Hindlimb muscle (tissue), 1 donor: Measurements from ENCODE around the gene SIRT1. TPM values are rescaled to one million over a fixed set of nuclear protein-coding genes. Genes with fewer than 3 reads are reported as not detected.
A peak's percentile ranks its signal among the peaks of the same experiment; 100 is the strongest.
"Not testable (repeated sequence)": the region's sequence is repeated elsewhere in the genome, so short reads cannot be mapped to it uniquely, and the experiment has no call there.

Experiments
- DNase-seq: peaks from one replicate; pipeline ENCODE4 v3.0.0-alpha.2; 2013
- polyA plus RNA-seq: library from polyadenylated mRNA; unstranded; fragments of 120-200 nt; gene quantifications from one replicate; pipeline ENCODE4 v1.2.1, GENCODE V29; 2013; ENCODE audit not compliant: insufficient read length

Gene SIRT1
- polyA plus RNA-seq, 1 donor = 20.1 TPM

GRCh38 chr10:67877421-67877820 lies 7.0 kb upstream of the SIRT1 start:
- DNase-seq = not testable (repeated sequence)

- no peak for DNase-seq
These were observed 6.3 kb upstream of the SIRT1 start for GRCh38 chr10:67878133-67878532.

- DNase-seq = peak; percentile 67
These were observed 645 bp upstream of the SIRT1 start for GRCh38 chr10:67883710-67884312.

- peak; percentile 83 for DNase-seq
These were observed 600 bp downstream of the SIRT1 start for GRCh38 chr10:67884842-67885670.

GRCh38 chr10:67893637-67894036 lies 9.2 kb downstream of the SIRT1 start:
- no peak for DNase-seq

- no peak for DNase-seq
These were observed 19.1 kb downstream of the SIRT1 start for GRCh38 chr10:67903581-67903980.

- DNase-seq = no peak
These were observed 28.0 kb downstream of the SIRT1 start for GRCh38 chr10:67912331-67912946.

- DNase-seq = no peak
These were observed 30.4 kb downstream of the SIRT1 start for GRCh38 chr10:67914777-67915340.

- no peak for DNase-seq
These were observed 32.7 kb downstream of the SIRT1 start for GRCh38 chr10:67917169-67917568.

- no peak for DNase-seq
These were observed 33.2 kb downstream of the SIRT1 start for GRCh38 chr10:67917679-67918078.

GRCh38 chr10:67921065-67921464 lies 36.6 kb downstream of the SIRT1 start:
- DNase-seq = no peak

- no peak for DNase-seq
These were observed 39.1 kb downstream of the SIRT1 start for GRCh38 chr10:67923551-67923950.

- no peak for DNase-seq
These were observed 39.7 kb downstream of the SIRT1 start for GRCh38 chr10:67924136-67924535.

- DNase-seq = no peak
These were observed 41.1 kb downstream of the SIRT1 start for GRCh38 chr10:67925449-67926005.

- DNase-seq = no peak
These were observed 42.5 kb downstream of the SIRT1 start for GRCh38 chr10:67926951-67927350.

GRCh38 chr10:67933199-67933598 lies 48.7 kb downstream of the SIRT1 start:
- DNase-seq = no peak

GRCh38 chr10:67934336-67934735 lies 49.9 kb downstream of the SIRT1 start:
- no peak for DNase-seq

- DNase-seq = no peak
These were observed 50.8 kb downstream of the SIRT1 start for GRCh38 chr10:67935223-67935622.

GRCh38 chr10:67936416-67936815 lies 52.0 kb downstream of the SIRT1 start:
- no peak for DNase-seq

- DNase-seq = no peak
These were observed 59.5 kb downstream of the SIRT1 start for GRCh38 chr10:67943917-67944316.

GRCh38 chr10:67955614-67956013 lies 71.2 kb downstream of the SIRT1 start:
- DNase-seq = no peak

- DNase-seq = no peak
These were observed 75.5 kb downstream of the SIRT1 start for GRCh38 chr10:67959839-67960476.

GRCh38 chr10:67965456-67965855 lies 81.0 kb downstream of the SIRT1 start:
- no peak for DNase-seq
